Measurements from ENCODE around the gene TTC34. TPM values are rescaled to one million over a fixed set of nuclear protein-coding genes. Genes with fewer than 3 reads are reported as not detected.
"Not testable (repeated sequence)": the region's sequence is repeated elsewhere in the genome, so short reads cannot be mapped to it uniquely, and the experiment has no call there.

The TTC34 gene
- total RNA-seq, 4 donors from 2014 or later: not detected

- ATAC-seq (no peak), DNase-seq (no peak)
- no peaks in the 10 kb centered on the region for H3K4me1 ChIP-seq
- H3K36me3 ChIP-seq: no peaks in the 10 kb centered on the region
- TF ChIP-seq CTCF (IDR thresholded peaks at IDR 0.05 in 4 of 5, conservative IDR thresholded peaks at IDR 0.05 in 1 of 5): no peak
- no peak for TF ChIP-seq POLR2A (IDR thresholded peaks at IDR 0.05)
- in situ Hi-C loops (cut with MboI; ENCODE audit: low sequenced_read_pairs in 4 of 4): loop anchor here in 1 of 4 donors (25.0 kb wide), 1 partner anchor 365 kb away; the partner anchor contains the start of gene PEX10
- H3K27me3 ChIP-seq: peaks cover 0 to 2% (median 0%) of the 10 kb centered on the region in 3 donors
- no peak overlapping the region for H3K27ac ChIP-seq
- H3K9me3 ChIP-seq: peaks cover 0 to 6% (median 4%) of the 10 kb centered on the region in 3 donors
- no peak overlapping the region for H3K4me3 ChIP-seq
- intact Hi-C loops (cut with DNase I; ENCODE audit: low total_unique reads): no loop called here
These were observed 23.9 kb downstream of the TTC34 start for GRCh38 chr1:2777424-2778219.

DNA sequence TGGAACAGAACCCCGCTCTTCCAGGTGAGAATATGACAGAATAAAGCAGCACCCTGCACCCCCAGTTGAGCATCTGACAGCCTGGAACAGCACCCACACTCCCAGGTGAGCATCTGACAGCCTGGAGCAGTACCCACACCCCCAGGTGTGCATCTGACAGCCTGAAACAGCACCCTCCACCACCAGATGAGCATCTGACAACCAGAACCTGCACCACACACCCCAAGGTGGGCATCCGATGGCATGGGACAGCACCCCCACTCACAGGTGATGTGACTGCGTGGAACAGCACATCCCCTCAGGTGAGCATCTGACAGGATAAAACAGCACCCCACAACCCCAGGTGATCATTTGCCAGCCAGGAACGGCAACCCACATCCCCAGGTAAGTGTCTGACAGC lies 26.2 kb downstream of the TTC34 start:
- H3K9me3 ChIP-seq; H3K27me3 ChIP-seq; H3K4me1 ChIP-seq; DNase-seq; H3K4me3 ChIP-seq; H3K27ac ChIP-seq; intact Hi-C loops (cut with DNase I; ENCODE audit: low total_unique reads); H3K36me3 ChIP-seq; ATAC-seq: not testable (repeated sequence)
- in situ Hi-C loops (cut with MboI; ENCODE audit: low sequenced_read_pairs in 4 of 4): loop anchor here in 1 of 4 donors (25.0 kb wide), 1 partner anchor 363 kb away; the partner anchor contains the start of gene PEX10

DNA sequence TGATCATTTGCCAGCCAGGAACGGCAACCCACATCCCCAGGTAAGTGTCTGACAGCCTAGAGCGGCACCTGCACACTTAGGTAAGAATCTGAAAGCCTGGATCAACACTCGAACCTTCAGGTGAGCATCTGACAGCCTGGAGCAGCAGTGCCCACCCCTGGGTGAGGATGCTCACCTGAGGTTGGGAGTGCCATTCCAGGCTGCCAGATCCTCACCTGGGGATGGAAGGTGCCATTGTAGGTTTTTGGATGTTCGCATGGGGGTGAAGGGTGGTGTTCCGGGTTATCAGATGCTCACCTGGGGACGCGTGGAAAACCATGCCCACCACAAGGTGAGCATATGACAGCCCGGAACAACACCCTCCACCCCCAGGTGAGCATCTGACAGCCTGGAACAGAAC lies 33.4 kb downstream of the TTC34 start:
- H3K27ac ChIP-seq; H3K4me3 ChIP-seq; H3K9me3 ChIP-seq; H3K4me1 ChIP-seq; DNase-seq; ATAC-seq; H3K27me3 ChIP-seq; H3K36me3 ChIP-seq; in situ Hi-C loops (cut with MboI; ENCODE audit: low sequenced_read_pairs in 4 of 4); intact Hi-C loops (cut with DNase I; ENCODE audit: low total_unique reads): not testable (repeated sequence)

DNA sequence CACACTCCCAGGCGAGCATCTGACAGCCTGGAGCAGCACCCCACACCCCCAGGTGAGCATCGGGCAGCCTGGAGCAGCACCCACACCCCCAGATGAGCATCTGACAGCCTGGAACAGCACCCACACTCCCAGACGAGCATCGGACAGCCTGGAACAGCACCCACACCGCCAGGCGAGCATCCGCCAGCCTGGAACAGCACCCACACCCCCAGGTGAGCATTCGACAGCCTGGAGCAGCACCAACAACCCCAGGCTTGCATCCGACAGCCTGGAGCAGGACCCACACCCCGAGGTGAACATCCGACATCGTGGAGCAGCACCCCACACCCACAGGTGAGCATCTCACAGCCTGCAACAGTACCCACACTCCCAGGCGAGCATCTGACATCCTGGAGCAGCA lies 42.1 kb downstream of the TTC34 start:
- DNase-seq; H3K9me3 ChIP-seq; H3K4me3 ChIP-seq; H3K27ac ChIP-seq; intact Hi-C loops (cut with DNase I; ENCODE audit: low total_unique reads); H3K36me3 ChIP-seq; ATAC-seq; H3K4me1 ChIP-seq; in situ Hi-C loops (cut with MboI; ENCODE audit: low sequenced_read_pairs in 4 of 4); H3K27me3 ChIP-seq: not testable (repeated sequence)

GRCh38 chr1:2757519-2757918 lies 44.0 kb downstream of the TTC34 start:
- H3K9me3 ChIP-seq; H3K4me1 ChIP-seq; DNase-seq; in situ Hi-C loops (cut with MboI; ENCODE audit: low sequenced_read_pairs in 4 of 4); H3K36me3 ChIP-seq; H3K4me3 ChIP-seq; intact Hi-C loops (cut with DNase I; ENCODE audit: low total_unique reads); ATAC-seq; H3K27me3 ChIP-seq; H3K27ac ChIP-seq: not testable (repeated sequence)

GRCh38 chr1:2755426-2755825 lies 46.1 kb downstream of the TTC34 start:
- DNase-seq; H3K4me3 ChIP-seq; H3K4me1 ChIP-seq; H3K27me3 ChIP-seq; H3K36me3 ChIP-seq; H3K9me3 ChIP-seq; in situ Hi-C loops (cut with MboI; ENCODE audit: low sequenced_read_pairs in 4 of 4); intact Hi-C loops (cut with DNase I; ENCODE audit: low total_unique reads); H3K27ac ChIP-seq; ATAC-seq: not testable (repeated sequence)

GRCh38 chr1:2754597-2754996 lies 46.9 kb downstream of the TTC34 start:
- H3K9me3 ChIP-seq; H3K4me3 ChIP-seq; H3K4me1 ChIP-seq; ATAC-seq; in situ Hi-C loops (cut with MboI; ENCODE audit: low sequenced_read_pairs in 4 of 4); H3K27me3 ChIP-seq; DNase-seq; H3K36me3 ChIP-seq; H3K27ac ChIP-seq; intact Hi-C loops (cut with DNase I; ENCODE audit: low total_unique reads): not testable (repeated sequence)

GRCh38 chr1:2752503-2752902 lies 49.0 kb downstream of the TTC34 start:
- H3K27ac ChIP-seq; H3K36me3 ChIP-seq; H3K4me3 ChIP-seq; in situ Hi-C loops (cut with MboI; ENCODE audit: low sequenced_read_pairs in 4 of 4); H3K9me3 ChIP-seq; DNase-seq; H3K4me1 ChIP-seq; intact Hi-C loops (cut with DNase I; ENCODE audit: low total_unique reads); H3K27me3 ChIP-seq; ATAC-seq: not testable (repeated sequence)

DNA sequence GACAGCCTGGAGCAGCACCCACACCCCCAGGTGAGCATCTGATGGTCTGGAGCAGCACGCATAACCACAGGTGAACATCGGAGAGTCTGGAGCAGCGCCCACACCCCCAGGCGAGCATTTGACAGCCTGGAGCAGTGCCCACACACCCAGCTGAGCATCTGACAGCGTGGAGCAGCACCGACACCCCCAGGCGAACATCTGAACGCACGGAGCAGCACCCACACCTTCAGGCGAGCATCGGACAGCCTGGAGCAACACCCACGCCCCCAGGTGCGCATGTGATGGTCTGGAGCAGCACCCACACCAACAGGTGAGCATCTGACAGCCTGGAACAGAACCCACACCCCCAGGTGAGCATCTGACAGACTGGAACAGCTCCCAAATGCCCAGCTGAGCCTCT lies 49.6 kb downstream of the TTC34 start:
- not testable (repeated sequence) for DNase-seq

GRCh38 chr1:2750766-2751730 lies 50.4 kb downstream of the TTC34 start:
- intact Hi-C loops (cut with DNase I; ENCODE audit: low total_unique reads); H3K4me1 ChIP-seq; H3K27me3 ChIP-seq; H3K4me3 ChIP-seq; DNase-seq; H3K9me3 ChIP-seq; in situ Hi-C loops (cut with MboI; ENCODE audit: low sequenced_read_pairs in 4 of 4); H3K36me3 ChIP-seq; H3K27ac ChIP-seq; ATAC-seq: not testable (repeated sequence)

More for the DNA sequence above, 49.6 kb downstream of the TTC34 start:
- intact Hi-C loops (cut with DNase I; ENCODE audit: low total_unique reads); H3K27me3 ChIP-seq; H3K27ac ChIP-seq; H3K4me1 ChIP-seq; H3K36me3 ChIP-seq; H3K4me3 ChIP-seq; in situ Hi-C loops (cut with MboI; ENCODE audit: low sequenced_read_pairs in 4 of 4); ATAC-seq; H3K9me3 ChIP-seq: not testable (repeated sequence)
